Left lobe of liver (tissue), 2 donors: Measurements from ENCODE around the gene THADA. TPM values are rescaled to one million over a fixed set of nuclear protein-coding genes. Genes with fewer than 3 reads are reported as not detected.

ENCODE experiments used
- ATAC-seq: fragments of 200-7000 bp; cut with Tn5 transposase; one replicate; pipeline ENCODE4 v1.9.1; 2020; ENCODE audit warnings: mild to moderate bottlenecking, moderate library complexity
- DNase-seq: peaks from one replicate; pipeline ENCODE4 v3.0.0-alpha.2; 2020; ENCODE audit warnings: low spot score
- total RNA-seq: library from RNA; stranded (reverse); gene quantifications from one replicate; pipeline ENCODE4 v1.2.1, GENCODE V29; 2021
- donor health status: DM: no; HTN: no; CAD: no; lungs with moderate emphysema.
- donor health status: DM: no; HTN: yes; CAD: no.

Gene THADA
- total RNA-seq, 1 donor from 2014 or later: 20.0 TPM

DNA sequence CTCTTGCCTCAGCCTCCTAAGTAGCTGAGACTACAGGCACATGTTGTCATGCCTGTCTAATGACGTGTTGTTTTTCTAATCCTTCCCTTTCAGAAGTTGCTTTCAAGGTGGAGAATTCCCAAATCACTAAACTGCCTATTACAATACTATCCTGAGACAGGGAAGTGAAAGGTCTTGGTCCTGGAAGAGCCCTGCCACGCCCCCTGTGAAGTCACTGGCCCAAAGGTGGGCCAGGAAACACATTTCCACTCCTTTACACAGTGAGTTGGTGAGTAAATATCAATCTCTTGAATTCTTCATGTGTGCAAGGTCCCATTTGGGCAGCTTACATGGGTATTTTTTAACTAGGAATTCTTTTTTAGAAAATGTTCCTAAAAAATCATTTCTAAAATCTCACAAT lies 150.1 kb downstream of the THADA start:
- ATAC-seq: no peak
- no peak for DNase-seq

DNA sequence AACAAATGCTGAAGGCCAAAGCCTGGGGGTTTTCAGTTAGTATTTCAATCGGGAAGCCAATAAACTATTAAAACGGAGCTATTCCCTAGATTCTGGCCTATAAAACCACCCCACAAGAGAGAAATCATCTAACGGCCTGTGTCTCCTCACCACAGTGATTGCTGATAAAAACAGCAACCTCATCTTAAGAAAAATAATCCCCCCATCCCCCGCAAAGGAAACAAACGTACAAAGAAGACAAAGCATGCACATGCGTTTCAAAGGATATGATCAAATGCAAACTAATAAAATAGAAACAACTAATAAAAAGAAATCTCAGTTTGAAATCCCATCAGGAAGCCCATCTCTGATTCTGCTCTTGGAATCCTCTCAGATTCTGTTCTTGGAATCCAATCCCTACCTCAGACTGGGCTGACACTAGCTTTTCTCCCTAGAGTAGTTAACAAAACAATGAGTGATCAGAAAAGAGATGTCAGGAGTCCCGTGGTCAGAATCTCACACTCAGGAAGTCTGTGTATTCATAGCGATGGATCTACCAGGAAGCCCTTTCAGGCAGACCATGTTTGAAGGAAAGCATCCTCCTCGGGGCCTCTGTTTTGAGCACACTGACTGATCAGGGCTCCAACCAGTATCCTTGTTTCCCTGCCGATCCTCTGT lies 150.7 kb downstream of the THADA start:
- no peak for ATAC-seq

DNA sequence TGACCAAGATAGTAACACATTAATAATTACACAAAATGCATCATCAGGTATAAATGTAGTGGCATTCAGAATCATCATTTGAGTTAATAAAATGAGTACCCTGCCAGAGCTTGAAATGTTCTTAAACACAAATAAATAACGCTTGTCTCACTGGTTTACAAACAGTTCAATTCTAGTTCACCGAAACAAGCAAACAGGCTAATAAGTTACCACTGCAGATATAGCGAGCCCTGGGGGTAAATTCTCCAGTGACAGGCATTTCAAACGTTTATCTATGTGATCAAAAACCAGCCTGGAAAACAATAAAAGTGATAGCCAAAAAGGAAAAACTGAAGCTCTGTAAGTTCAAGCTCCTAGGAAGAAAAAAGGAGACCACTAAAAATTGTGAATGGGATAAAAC lies 152.6 kb downstream of the THADA start:
- ATAC-seq (no peak), DNase-seq (no peak)

More for the DNA sequence above, 150.7 kb downstream of the THADA start:
- no peak for DNase-seq

DNA sequence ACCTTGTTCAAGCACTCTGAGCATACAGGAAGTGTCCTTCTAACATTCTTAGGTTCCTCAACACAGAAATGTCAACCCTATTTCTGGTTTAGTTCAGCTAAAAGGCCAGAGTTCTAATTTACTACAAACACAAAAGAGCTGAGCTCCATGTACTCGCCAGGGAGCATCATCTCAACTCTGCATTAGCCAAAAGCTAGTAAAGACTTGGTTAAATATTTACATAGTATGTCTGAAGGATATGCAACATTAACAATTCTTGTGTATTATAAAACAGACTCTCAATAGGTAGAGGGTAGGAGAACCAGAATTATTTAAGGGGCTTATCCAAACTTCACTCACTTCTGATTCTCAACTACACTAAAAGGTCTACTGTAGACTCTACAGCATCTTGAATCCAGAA lies 154.6 kb downstream of the THADA start:
- ATAC-seq: no peak
- DNase-seq: no peak

DNA sequence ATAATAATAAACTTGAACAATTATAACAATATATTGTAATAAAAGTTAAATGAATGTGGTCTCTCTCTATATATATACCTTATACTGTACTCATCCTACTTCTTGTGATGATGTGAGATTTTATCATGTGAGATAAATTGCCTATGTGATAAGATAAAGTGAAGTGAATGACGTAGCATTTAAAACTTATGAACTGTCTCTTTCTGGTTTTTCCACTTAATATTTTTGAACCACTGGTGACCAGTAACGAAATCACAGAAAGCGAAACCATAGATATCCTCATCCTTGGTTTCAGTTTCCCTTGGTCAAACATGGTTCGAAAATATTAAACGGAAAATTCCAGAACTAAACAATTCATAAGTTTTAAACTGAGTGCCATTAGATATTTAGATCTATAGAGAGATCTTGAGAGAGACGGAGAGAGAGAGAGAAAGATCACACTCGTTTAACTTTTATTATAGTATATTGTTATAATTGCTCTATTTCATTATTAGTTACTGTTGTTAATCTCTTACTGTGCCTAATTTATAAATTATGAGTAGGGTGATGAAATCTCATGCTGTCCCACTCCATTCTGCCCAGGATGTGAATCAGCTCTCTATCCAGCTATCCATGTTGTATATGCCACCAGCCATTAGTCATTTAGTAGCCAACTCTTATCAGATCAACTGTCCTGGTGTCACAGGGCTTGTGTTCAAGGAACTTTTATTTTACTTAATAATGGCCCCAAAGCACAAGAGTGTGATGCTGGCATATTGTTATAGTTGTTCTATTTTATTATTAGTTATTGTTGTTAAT lies 156.8 kb downstream of the THADA start:
- DNase-seq (no peak), ATAC-seq (no peak)

DNA sequence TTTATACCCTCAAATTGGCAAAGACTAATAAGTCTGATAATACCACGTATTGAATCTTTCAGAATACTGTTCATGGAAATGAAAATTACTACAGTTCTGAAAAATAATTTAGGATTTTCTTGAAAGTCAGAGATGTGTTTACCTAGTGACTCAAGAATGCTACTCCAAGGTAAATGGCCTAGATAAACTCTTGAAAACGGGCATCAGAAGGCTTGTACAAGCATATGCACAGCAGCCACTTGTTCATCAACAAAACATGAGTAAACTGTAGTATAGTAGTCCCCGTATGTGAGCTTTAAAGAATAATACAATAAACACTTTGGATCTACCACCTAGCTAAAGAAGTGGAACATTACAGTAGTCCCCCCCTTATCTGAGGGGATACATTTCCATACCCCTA lies 157.5 kb downstream of the THADA start:
- no peak for ATAC-seq
- no peak for DNase-seq

DNA sequence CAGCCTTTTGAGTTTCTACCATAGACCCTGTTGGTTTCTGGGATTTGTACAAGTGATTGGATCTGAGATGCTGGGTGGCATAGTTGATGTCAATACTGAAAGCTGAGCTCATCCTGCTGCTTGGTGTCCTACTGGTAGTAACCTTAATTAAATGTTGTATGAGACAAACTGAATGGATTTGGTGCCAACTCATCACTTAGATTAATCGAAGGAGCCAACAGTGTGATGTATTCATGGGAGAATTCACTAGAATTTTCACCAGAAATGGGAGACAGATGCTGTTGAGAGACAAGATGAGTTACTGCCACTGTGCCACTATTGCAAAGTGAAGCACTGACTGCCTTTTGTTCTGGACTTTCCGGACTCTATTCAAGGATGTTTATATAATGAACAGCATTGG lies 158.5 kb downstream of the THADA start:
- ATAC-seq: no peak
- no peak for DNase-seq

DNA sequence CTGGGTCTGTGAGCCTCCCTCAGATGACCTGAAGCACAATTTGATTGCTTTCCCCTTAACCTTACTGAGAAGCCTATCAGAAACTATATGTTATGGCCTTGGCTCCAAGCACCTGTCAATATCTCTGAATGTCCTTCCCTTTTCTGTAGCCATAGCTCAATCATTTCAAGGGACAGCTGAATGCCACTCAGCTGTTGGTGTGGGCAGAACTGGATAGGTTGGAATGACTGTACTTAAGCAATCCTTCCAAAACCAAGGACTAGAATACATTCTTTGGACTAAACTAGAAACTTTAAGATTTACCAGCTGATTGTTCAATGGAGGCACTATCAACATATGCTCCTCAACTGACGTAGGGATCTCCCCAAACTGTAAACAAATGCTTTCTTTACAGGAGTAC lies 159.4 kb downstream of the THADA start:
- DNase-seq (no peak), ATAC-seq (no peak)

DNA sequence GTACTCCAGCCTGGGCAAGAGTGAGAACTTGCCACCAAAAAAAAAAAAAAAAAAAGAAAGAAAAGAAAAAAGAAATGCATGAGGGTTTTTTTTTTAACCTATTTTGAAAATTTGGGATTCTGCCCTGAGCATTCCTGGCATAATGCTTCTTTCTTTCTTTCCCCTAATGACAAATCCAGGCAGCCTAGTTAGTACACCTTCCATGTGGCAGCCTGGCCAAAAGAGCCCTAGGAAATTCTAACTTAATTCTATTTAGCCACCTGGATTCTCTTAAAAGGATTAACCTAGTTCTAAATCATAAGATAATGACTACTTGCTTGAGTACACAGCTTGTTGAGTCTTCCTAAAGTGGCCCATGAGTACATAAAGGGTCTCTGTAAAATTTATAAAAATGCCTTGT lies 160.1 kb downstream of the THADA start:
- DNase-seq: no peak
- ATAC-seq: no peak

DNA sequence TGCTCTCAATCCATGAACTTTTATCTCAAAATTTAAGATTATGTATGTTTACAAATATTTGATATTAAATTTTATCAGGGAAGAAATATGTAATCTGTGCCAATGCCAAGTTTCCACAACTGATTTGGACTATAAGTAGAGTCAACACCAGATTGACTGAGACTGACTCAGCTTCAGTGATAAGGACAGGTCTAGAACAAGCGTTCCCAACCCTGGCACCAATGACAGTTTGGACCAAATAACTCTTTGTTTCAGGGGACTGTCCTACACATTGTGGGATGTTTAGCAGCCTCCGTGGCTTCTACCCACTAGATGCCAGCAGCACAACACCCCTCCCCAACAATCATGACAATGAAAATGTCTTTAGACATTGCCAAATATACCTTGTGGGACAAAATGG lies 165.3 kb downstream of the THADA start:
- no peak for ATAC-seq

DNA sequence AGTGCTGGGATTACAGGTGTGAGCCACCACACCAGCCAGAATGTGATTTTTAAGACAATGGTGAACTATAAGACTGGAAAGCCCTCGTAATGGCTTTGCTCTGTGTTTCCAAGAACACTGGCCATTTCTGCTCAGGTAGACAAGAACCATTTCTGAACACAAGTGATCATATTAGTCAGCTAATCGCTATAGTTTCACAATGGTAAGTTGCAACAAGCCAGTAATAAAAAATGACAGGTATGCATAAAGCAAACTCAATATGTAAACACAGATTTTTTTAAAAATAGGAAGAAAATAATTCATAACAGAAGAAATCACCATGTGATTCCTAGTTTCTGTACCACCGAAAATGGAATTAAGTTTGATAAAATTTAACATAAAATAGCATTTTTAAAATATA lies 166.5 kb downstream of the THADA start:
- DNase-seq (no peak), ATAC-seq (no peak)

More for the DNA sequence above, 165.3 kb downstream of the THADA start:
- no peak for DNase-seq

DNA sequence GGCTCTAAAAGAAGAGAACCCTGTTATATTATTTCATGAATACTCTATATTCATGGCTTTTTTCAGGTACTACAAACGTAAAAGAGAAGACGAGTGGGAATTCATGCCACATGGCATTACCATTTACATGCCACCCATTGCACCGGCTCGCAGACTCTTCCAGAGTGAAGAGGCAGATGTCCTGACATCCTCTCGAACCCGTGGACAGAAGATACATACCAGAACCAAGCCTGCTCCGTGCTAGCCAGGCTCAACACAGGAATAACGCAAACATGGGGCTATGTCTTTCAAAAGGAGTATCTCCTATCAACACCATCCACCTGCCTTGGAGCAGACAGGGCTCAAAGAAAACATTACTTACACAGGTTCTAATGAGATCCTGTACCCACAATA lies 168.8 kb downstream of the THADA start:
- ATAC-seq (no peak), DNase-seq (no peak)

DNA sequence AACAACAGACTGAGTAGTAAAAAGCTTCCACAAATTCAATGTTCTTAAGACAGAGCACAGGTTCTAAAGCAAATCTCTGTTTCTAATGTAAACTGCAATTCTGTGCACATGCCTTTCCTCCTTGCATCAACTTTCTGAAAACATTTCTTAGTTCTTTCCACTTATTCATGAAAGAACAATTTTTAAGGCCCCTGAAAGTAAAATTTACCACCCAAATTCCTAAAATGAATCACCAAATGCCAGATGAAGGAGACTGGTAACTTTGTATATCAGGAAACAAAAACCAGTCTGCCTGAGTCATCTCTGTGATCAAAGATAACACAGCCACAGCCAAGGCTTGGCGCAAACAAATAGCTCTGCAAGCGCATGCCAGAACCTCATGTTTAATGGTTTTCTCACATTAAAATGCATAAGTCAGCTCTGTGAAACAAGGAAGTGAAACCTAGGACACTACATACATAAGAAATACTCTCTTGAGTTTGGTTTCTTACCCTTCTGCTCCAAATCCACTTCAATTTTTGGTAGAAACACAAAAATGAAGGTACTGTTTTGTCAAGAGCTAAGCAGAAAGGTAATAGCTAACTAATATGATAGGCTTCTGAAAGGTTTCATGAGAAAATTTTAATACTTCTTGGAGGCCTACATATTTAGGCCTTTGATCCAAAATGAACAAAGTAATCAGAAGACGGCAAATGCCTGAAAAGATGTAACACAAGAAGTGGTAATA lies 169.4 kb downstream of the THADA start:
- DNase-seq: peak; percentile 63
- ATAC-seq: peak; percentile 87

DNA sequence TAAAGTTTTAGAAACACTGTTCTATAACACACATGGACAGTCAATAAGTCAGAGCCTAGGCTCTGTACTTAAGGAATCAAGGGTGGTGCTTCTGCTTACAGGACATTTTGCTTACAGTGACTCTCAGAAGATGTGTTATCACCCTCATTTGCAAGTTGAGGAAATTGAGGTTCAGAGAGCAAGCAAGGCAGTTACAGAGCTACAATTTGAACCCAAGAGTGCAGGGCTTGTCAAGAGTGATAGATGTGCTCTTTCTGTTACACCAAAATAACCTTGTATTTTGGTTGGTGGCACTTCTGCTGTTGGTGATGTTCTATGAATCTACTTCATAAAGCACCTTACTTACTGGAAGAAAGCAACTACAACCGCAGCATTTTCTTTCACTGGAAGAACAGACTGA lies 170.2 kb downstream of the THADA start:
- ATAC-seq (no peak), DNase-seq (no peak)

DNA sequence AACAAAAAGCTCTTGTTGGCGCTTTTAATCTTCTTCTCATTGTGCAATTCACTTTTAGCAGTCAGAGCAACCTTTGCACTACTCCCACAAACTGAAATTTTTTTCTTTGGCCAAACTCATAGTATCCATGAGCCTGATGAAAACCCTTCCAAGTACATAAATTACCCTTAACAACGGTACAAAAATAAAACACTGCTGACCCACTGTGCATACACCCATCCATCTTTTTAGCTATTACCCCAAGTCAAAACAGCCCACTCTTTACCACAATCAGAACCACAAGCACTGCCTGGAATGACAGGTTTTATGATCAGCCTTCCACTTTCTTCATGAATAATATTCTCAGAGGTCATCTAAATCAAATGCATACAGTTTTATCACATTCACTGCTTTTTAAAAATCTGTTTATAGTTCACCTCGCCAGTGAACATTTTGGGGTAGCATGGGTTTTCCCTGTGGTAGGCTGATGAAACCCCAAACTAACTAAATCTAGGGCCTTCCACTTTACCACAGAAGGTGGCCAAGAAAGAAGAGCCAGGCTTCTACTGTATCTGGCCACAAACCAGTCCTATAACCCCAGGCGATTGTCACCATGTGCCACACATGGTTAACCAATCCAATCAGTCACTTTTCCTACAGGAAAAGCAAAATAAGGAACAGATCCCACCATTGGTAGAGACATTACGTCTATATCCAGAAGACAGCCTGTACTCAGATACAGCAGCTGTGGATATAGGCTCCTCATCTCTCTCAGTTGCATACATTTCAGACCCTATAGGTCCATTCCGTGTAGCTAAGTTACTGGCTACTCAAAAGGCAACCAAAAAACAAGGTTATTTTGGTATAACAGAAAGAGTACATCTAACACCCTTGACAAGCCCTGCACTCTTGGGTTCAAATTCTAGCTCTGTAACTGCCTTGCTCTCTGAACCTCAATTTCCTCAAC lies 171.3 kb downstream of the THADA start:
- DNase-seq (no peak), ATAC-seq (peak; percentile 73)

DNA sequence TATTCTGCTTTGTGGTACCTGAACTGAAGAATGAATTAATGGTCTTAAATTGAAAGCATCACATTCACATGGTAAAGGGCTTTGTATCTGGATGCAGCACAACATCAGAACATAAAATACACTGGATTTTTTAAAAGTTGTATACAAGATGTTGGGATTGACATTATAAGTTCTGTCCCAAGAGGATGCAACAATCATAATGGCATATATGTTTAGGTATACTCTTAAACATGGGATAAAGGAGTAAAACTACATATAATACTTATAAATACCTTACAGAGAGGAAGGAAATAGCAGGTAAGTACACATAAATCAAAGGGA lies 171.9 kb downstream of the THADA start:
- ATAC-seq: no peak

DNA sequence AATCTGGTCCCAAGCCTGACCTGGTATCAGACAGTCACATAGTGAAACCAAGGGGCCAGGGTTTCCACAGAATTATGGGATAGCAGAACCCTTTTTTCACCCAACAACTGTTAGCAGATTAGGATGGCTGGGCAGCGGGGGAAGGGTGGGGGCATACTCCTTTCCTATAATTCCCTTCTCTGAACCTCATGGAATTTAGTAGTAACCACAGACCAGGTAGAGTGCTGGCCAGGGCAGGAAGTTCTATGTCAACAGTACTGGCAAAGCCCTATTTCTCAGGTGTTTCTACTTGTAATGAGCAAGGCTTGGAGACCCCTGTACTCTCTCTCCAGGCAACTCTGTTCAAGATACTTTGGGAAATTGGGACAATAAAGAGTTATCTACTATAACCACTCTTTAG lies 174.6 kb downstream of the THADA start:
- DNase-seq (no peak), ATAC-seq (no peak)

More for the DNA sequence above, 171.9 kb downstream of the THADA start:
- DNase-seq: no peak

DNA sequence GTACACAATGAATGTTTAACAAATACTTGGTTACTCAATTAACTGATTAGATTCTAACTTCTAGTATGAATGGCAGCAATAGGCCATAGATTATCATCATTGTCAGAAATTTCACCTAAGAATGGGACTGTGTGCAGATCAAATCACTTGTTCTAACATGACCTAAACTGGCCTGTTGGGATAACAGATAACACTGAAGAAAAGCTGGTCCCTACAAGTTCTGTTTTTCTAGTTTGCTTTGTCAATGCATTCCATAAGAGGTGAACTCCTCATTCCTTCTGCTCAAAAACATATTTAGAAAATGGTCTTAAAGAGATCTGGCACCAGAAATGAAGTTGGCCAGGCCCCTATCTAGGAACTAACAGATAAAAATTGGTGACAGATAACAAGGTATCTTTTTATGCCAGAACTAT lies 175.4 kb downstream of the THADA start:
- ATAC-seq: peak; percentile 47
- no peak for DNase-seq

DNA sequence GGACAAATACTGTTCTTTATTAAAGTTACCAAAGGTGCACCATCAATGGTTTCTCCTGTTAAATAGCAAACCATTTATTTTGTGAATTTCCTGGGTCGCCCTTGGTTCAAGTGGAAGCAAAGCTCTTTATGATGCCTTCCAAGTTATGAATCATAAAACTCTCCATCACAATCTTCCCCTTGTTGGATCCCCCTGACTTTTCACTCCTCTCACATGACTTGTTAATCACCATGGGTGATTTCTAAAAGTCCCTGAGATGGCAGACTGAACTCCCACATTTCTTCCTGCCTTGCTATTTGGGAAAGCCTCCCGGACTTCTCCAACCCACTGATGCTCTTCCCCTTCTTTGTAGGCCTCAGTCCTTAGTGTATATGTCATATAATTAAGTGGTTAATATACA lies 176.0 kb downstream of the THADA start:
- DNase-seq: no peak
- ATAC-seq: no peak

DNA sequence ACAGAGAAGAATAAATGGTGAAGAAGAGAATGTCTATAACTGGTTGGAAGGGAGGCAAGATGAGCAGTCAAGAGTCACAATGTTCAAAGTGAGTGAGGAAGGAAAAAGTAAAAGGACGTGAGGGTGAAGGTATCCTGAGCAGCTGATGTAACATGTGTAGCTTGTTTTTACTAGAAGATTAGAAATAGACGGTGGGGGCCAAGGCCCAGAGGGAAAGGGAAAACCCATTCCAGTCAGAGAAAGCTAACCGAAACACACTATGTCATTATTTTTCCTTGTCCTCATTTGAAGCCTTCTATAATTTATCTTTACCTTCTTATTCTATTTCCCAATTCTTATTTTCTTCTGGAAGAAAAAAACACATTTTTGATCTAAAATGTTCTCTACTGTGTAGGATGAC lies 176.6 kb downstream of the THADA start:
- ATAC-seq: no peak
- DNase-seq: no peak

DNA sequence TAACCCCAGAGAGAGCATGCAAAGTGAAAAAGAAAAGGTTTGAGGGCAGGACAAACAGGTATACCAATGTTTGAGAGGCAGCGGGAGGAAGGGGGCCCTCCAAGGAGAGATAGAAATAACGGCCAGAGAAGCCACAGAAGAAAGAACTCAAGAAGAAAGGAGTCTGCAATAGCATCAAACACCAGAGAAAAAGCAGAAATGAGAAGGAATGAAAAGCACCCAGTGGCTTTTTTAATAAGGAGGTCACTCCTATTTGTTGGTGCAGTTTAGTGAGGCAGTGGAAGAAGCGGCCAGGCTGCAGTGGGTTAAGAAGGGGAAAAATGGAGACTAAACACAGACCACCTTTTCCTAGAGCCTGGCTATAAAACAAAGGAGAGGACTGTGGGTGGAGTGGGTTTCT lies 177.2 kb downstream of the THADA start:
- ATAC-seq (no peak), DNase-seq (no peak)
